H1 (cell line): ENCODE data around the gene NEK4. TPM values are rescaled to one million over a fixed set of nuclear protein-coding genes. Genes with fewer than 3 reads are reported as not detected.

Source experiments
- CTCF ChIA-PET: fragments of 300-600 bp; sonication (Branson Sonifier 250); formaldehyde crosslinking; loops from one replicate; lab custom pipeline; 2021; ENCODE audit not compliant: partially characterized antibody; lab: Charles Lee
- POLR2A ChIA-PET: fragments of 300-600 bp; sonication (Branson Sonifier 250); formaldehyde crosslinking; loops from one replicate; lab custom pipeline; 2021; ENCODE audit warnings: inconsistent platforms; ENCODE audit not compliant: partially characterized antibody; lab: Charles Lee
- DNase-seq, 2 experiments: peaks; one replicate each; pipeline versions ENCODE4 v3.0.0 to v3.0.0-alpha.2; 2010 to 2022; ENCODE audit warnings: low spot score in 2 of 2, low read depth in 1 of 2, mixed read lengths in 1 of 2
- FAIRE-seq: peaks from 2 replicates; lab custom pipeline; 2011; peaks lifted over from hg19 to GRCh38; lab: Jason Lieb, UNC
- H2AFZ ChIP-seq: 2 replicates; pipeline ENCODE4 v1.8.1; 2012; ENCODE audit warnings: low read length, inconsistent platforms
- H2AK5ac ChIP-seq: 2 replicates; pipeline ENCODE4 v1.6.1; 2013; ENCODE audit warnings: low read depth, low read length
- H2BK120ac ChIP-seq: replicated peaks from 2 replicates; pipeline ENCODE3; 2013; ENCODE audit warnings: low read depth, low read length, inconsistent platforms
- H2BK12ac ChIP-seq: 2 replicates; pipeline ENCODE4 v1.6.1; 2013; ENCODE audit warnings: low read depth, low read length
- H2BK15ac ChIP-seq: 2 replicates; pipeline ENCODE4 v1.6.1; 2013; ENCODE audit warnings: low read length
- H2BK20ac ChIP-seq: 2 replicates; pipeline ENCODE4 v1.6.1; 2013; ENCODE audit warnings: low read length
- H2BK5ac ChIP-seq: 2 replicates; pipeline ENCODE4 v1.6.1; 2013; ENCODE audit warnings: low read depth, low read length
- H3K14ac ChIP-seq: 2 replicates; pipeline ENCODE4 v1.6.1; 2013; ENCODE audit warnings: inconsistent platforms; ENCODE audit not compliant: insufficient read length
- H3K18ac ChIP-seq: 2 replicates; pipeline ENCODE4 v1.6.1; 2013; ENCODE audit warnings: low read length; ENCODE audit errors: extremely low read depth
- H3K23ac ChIP-seq: 2 replicates; pipeline ENCODE4 v1.6.1; 2013; ENCODE audit warnings: inconsistent platforms; ENCODE audit not compliant: insufficient read length
- H3K23me2 ChIP-seq: 2 replicates; pipeline ENCODE4 v1.6.1; 2013; ENCODE audit warnings: low read depth, low read length
- H3K27ac ChIP-seq: 2 replicates; pipeline ENCODE4 v1.6.1; 2011; ENCODE audit warnings: low read depth, low read length, inconsistent platforms
- H3K27me3 ChIP-seq, 4 experiments: replicated peaks in 1 of 4; 1 replicate in 1 of 4; 2 replicates in 3 of 4; pipeline versions ENCODE4 v1.6.1 to v1.8.1; 2011 to 2013; ENCODE audit warnings: low read length in 3 of 4, mild to moderate bottlenecking in 3 of 4, inconsistent platforms in 2 of 4, mixed read lengths in 2 of 4, moderate library complexity in 1 of 4; ENCODE audit not compliant: control insufficient read depth in 3 of 4, insufficient read depth in 3 of 4; ENCODE audit errors: extremely low read depth in 1 of 4
- H3K36me3 ChIP-seq, 4 experiments: 2 replicates each; pipeline versions ENCODE4 v1.6.1 to v1.8.1; 2011 to 2013; ENCODE audit warnings: mild to moderate bottlenecking in 4 of 4, low read length in 3 of 4, moderate library complexity in 2 of 4, control low read depth in 1 of 4, inconsistent platforms in 1 of 4; ENCODE audit not compliant: insufficient read depth in 4 of 4, control insufficient read depth in 2 of 4
- H3K4ac ChIP-seq: replicated peaks from 2 replicates; pipeline ENCODE3; 2013; ENCODE audit warnings: low read length, low read depth, mixed read lengths, inconsistent platforms; ENCODE audit not compliant: insufficient read length
- H3K4me1 ChIP-seq, 4 experiments: replicated peaks in 1 of 4; 1 replicate in 1 of 4; 2 replicates in 3 of 4; pipeline versions ENCODE4 v1.6.1 to v1.8.1; 2011 to 2013; ENCODE audit warnings: low read length in 3 of 4, inconsistent platforms in 2 of 4, mixed read lengths in 1 of 4; ENCODE audit not compliant: insufficient read depth in 4 of 4, control insufficient read depth in 3 of 4
- H3K4me2 ChIP-seq, 2 experiments: 2 replicates each; pipeline versions ENCODE4 v1.6.1 to v1.8.1; 2011 to 2013; ENCODE audit warnings: low read depth in 2 of 2, low read length in 2 of 2, control low read depth in 1 of 2, inconsistent platforms in 1 of 2, mild to moderate bottlenecking in 1 of 2; ENCODE audit not compliant: insufficient read depth in 1 of 2
- H3K4me3 ChIP-seq, 4 experiments: fragments of 200-600, 300-600 bp in 1 of 4; sonication (generic), shearing (Covaris generic), sonication (Bioruptor Twin) in 1 of 4; 2 replicates each; pipeline versions ENCODE4 v1.5.1 to v1.8.1; 2011 to 2016; ENCODE audit warnings: low read length in 4 of 4, low read depth in 3 of 4, control low read depth in 2 of 4, inconsistent platforms in 2 of 4, mild to moderate bottlenecking in 2 of 4, mixed read lengths in 1 of 4, moderate library complexity in 1 of 4; ENCODE audit not compliant: insufficient read depth in 2 of 4; ENCODE audit errors: extremely low read depth in 1 of 4
- H3K56ac ChIP-seq: replicated peaks from 2 replicates; pipeline ENCODE3; 2013; ENCODE audit warnings: low read depth, mild to moderate bottlenecking, mixed read lengths, low read length, inconsistent platforms; ENCODE audit not compliant: insufficient read length
- H3K79me1 ChIP-seq: 2 replicates; pipeline ENCODE4 v1.6.1; 2013; ENCODE audit warnings: low read depth, low read length, control low read depth
- H3K79me2 ChIP-seq, 2 experiments: 2 replicates each; pipeline versions ENCODE4 v1.6.1 to v1.8.1; 2012 to 2013; ENCODE audit warnings: low read length in 2 of 2, mild to moderate bottlenecking in 2 of 2, inconsistent platforms in 1 of 2; ENCODE audit not compliant: insufficient read depth in 2 of 2, control insufficient read depth in 1 of 2
- H3K9ac ChIP-seq, 4 experiments: replicated peaks in 1 of 4; 1 replicate in 1 of 4; 2 replicates in 3 of 4; pipeline versions ENCODE4 v1.6.1 to v1.8.1; 2011 to 2013; ENCODE audit warnings: low read depth in 3 of 4, low read length in 3 of 4, control low read depth in 2 of 4, mild to moderate bottlenecking in 2 of 4, moderate library complexity in 2 of 4, inconsistent platforms in 1 of 4; ENCODE audit errors: extremely low read depth in 1 of 4
- H3K9me3 ChIP-seq, 2 experiments: 2 replicates each; pipeline versions ENCODE4 v1.6.1 to v1.8.1; 2012 to 2013; ENCODE audit warnings: mild to moderate bottlenecking in 2 of 2, moderate library complexity in 2 of 2, control low read depth in 1 of 2, inconsistent platforms in 1 of 2, low read depth in 1 of 2, low read length in 1 of 2, mixed read lengths in 1 of 2; ENCODE audit not compliant: insufficient read depth in 2 of 2
- H4K20me1 ChIP-seq, 2 experiments: replicated peaks in 1 of 2; 2 replicates each; pipeline versions ENCODE3 to v1.8.1; 2011 to 2013; ENCODE audit warnings: inconsistent platforms in 2 of 2, low read length in 2 of 2, mild to moderate bottlenecking in 1 of 2; ENCODE audit not compliant: insufficient read depth in 2 of 2, control insufficient read depth in 1 of 2
- H4K5ac ChIP-seq: 2 replicates; pipeline ENCODE4 v1.6.1; 2013; ENCODE audit warnings: low read length, low read depth, mixed read lengths, inconsistent platforms; ENCODE audit not compliant: insufficient read length
- H4K8ac ChIP-seq: 2 replicates; pipeline ENCODE4 v1.8.0; 2013; ENCODE audit warnings: mild to moderate bottlenecking, moderate library complexity, low read length, inconsistent platforms; ENCODE audit not compliant: insufficient read depth; ENCODE audit errors: extremely low read depth
- H4K91ac ChIP-seq: replicated peaks from 2 replicates; pipeline ENCODE3; 2013; ENCODE audit warnings: low read length, mixed read lengths, inconsistent platforms; ENCODE audit not compliant: insufficient read length
- ATF3 ChIP-seq: IDR thresholded peaks from 2 replicates; pipeline ENCODE4 v1.6.1; 2011; ENCODE audit warnings: low read depth, mild to moderate bottlenecking, low read length; ENCODE audit not compliant: insufficient read depth
- BCL11A ChIP-seq, 2 experiments: IDR thresholded peaks; one replicate each; pipeline ENCODE4 v1.6.1; 2011; ENCODE audit warnings: low read depth in 2 of 2, low read length in 2 of 2, mild to moderate bottlenecking in 2 of 2
- BRCA1 ChIP-seq: IDR thresholded peaks from 2 replicates; pipeline ENCODE4 v1.6.1; 2012; ENCODE audit warnings: low read depth, low read length, improper control_type of control experiment
- CEBPB ChIP-seq: IDR thresholded peaks from 2 replicates; pipeline ENCODE4 v1.6.1; 2012; ENCODE audit warnings: low read depth, low read length
- GTF2F1 ChIP-seq: IDR thresholded peaks from 2 replicates; pipeline ENCODE4 v1.6.1; 2012; ENCODE audit warnings: low read depth, low read length, improper control_type of control experiment, borderline replicate concordance
- POLR2A ChIP-seq, 2 experiments: IDR thresholded peaks; 1 replicate in 1 of 2; 2 replicates in 1 of 2; pipeline ENCODE4 v1.6.1; 2011; ENCODE audit warnings: low read depth in 2 of 2, low read length in 2 of 2, mild to moderate bottlenecking in 2 of 2; ENCODE audit errors: control extremely low read depth in 1 of 2
- RFX5 ChIP-seq: IDR thresholded peaks from 2 replicates; pipeline ENCODE4 v1.6.1; 2011; ENCODE audit warnings: low read depth, low read length, improper control_type of control experiment, borderline replicate concordance
- RNF2 ChIP-seq: fragments of 200-900, 300-1000 bp; sonication (generic); IDR thresholded peaks from 2 replicates; pipeline ENCODE4 v1.7.1; 2016; ENCODE audit warnings: borderline replicate concordance, low read depth, mild to moderate bottlenecking, antibody characterized with exemption, low read length; ENCODE audit not compliant: poor library complexity, severe bottlenecking; ENCODE audit errors: missing control alignments
- SIN3A ChIP-seq, 2 experiments: IDR thresholded peaks in 1 of 2; conservative IDR thresholded peaks in 1 of 2; 2 replicates each; pipeline ENCODE4 v1.6.1; 2011 to 2012; ENCODE audit warnings: low read length in 2 of 2, improper control_type of control experiment in 1 of 2, low read depth in 1 of 2, mild to moderate bottlenecking in 1 of 2
- SP4 ChIP-seq: IDR thresholded peaks from 2 replicates; pipeline ENCODE4 v1.6.1; 2012; ENCODE audit warnings: low read length, inconsistent platforms
- SRF ChIP-seq: IDR thresholded peaks from 2 replicates; pipeline ENCODE4 v1.6.1; 2011; ENCODE audit warnings: mild to moderate bottlenecking, low read depth, low read length, moderate library complexity
- TCF12 ChIP-seq: IDR thresholded peaks from 2 replicates; pipeline ENCODE4 v1.6.1; 2011; ENCODE audit warnings: low read depth, mild to moderate bottlenecking, low read length
- ZNF274 ChIP-seq: IDR thresholded peaks from 2 replicates; pipeline ENCODE4 v1.7.0; 2012; ENCODE audit warnings: low read length, borderline replicate concordance; ENCODE audit errors: extremely low read depth
- WGBS, 2 experiments: shearing (Covaris generic) in 1 of 2; methylation state at CpG; one replicate each; pipeline versions ENCODE4 v1.1.6 to v1.1.7; 2013 to 2015; ENCODE audit warnings: low lambda C conversion rate in 2 of 2, mixed read lengths in 2 of 2, inconsistent platforms in 1 of 2, low coverage in 1 of 2, missing lambda C conversion rate in 1 of 2; ENCODE audit not compliant: insufficient replicate concordance in 2 of 2, insufficient coverage in 1 of 2, insufficient read length in 1 of 2; ENCODE audit errors: extremely low coverage in 1 of 2, missing lambda C conversion rate in 1 of 2; 5-methylcytosine and 5-hydroxymethylcytosine counted together
- polyA plus RNA-seq, 7 experiments: library from polyadenylated mRNA; depleted of rRNA in 3 of 7; stranded (reverse) in 5 of 7; unstranded in 2 of 7; fragments of >200 nt in 5 of 7; fragments of 200-250 nt in 2 of 7; gene quantifications; 1 replicate in 5 of 7; 2 replicates in 1 of 7; 4 replicates in 1 of 7; pipeline versions ENCODE4 v1.2.1 to v1.2.3, GENCODE V29; 2011 to 2013; ENCODE audit warnings: missing spikeins in 2 of 7, mixed read lengths in 2 of 7
- total RNA-seq: library from RNA; stranded (reverse); fragmentation: NEBNext Ultra II Directional; extraction: Animal tissue kit (Norgen Biotek cat#: 25700); gene quantifications from 2 replicates; pipeline ENCODE4 v1.2.1, GENCODE V29; 2021
- TF ChIP-seq, protein P1 (sequence below): IDR thresholded peaks from 2 replicates; pipeline ENCODE4 v1.6.1; 2012; ENCODE audit warnings: inconsistent platforms

Gene NEK4
- total and polyA plus RNA-seq, 2 of the 8 experiments (the other 6 are each of a cell fraction or from before 2014, with no cell fraction given) = 7.5 to 40.0 TPM

- Histone ChIP-seq H3K56ac (no peak overlapping the region), H4K91ac (no peak overlapping the region), H2BK5ac (no peak overlapping the region), H2AK5ac (no peak overlapping the region), H3K23ac (no peak overlapping the region), H3K27me3 (no peaks in the 10 kb centered on the region), H3K9ac (no peak overlapping the region), H4K20me1 (no peaks in the 10 kb centered on the region), H3K4me2 (no peak overlapping the region), H3K27ac (no peak overlapping the region), H3K18ac (no peak overlapping the region), H2BK12ac (no peak overlapping the region), H2BK15ac (no peak overlapping the region), H3K4me3 (no peak overlapping the region), H3K36me3 (peaks cover 0 to 12% (median 1%) of the 10 kb centered on the region in 4 experiments; a peak in 4 of 8 replicates), H3K79me2 (peaks cover 0 to 32% of the 10 kb centered on the region in 2 experiments; a peak in 2 of 4 replicates), H3K79me1 (peaks cover 8% of the 10 kb centered on the region), H2AFZ (no peak overlapping the region), H4K8ac (no peak overlapping the region), H4K5ac (no peak overlapping the region), H3K9me3 (no peaks in the 10 kb centered on the region), H3K23me2 (peaks cover 13% of the 10 kb centered on the region), H3K4me1 (peaks cover 0 to 5% (median 2%) of the 10 kb centered on the region in 4 experiments; a peak in 5 of 7 replicates), H2BK120ac (no peak overlapping the region), H3K14ac (no peak overlapping the region), H3K4ac (no peak overlapping the region), H2BK20ac (no peak overlapping the region)
- POLR2A ChIA-PET = interaction anchor here (18.8 kb wide), 1 partner anchor 12 kb away, joined by 347 read pairs; the partner anchor contains the start of genes GNL3 and PBRM1
- TF ChIP-seq ATF3 = no peak
- TF ChIP-seq RFX5 = no peak
- TF ChIP-seq ZNF274 = no peak
- TF ChIP-seq SIN3A (conservative IDR thresholded peaks at IDR 0.05 in 1 of 2, IDR thresholded peaks at IDR 0.05 in 1 of 2; ENCODE audit: low read depth in 1 of 2, low read length in 2 of 2) = no peak
- no peak for TF ChIP-seq RNF2
- no peak for TF ChIP-seq POLR2A (IDR thresholded peaks at IDR 0.05; ENCODE audit: control extremely low read depth in 1 of 2, low read depth in 2 of 2, low read length in 2 of 2)
- no peak for TF ChIP-seq SP4
- TF ChIP-seq BCL11A (IDR thresholded peaks at IDR 0.05; ENCODE audit: low read depth in 2 of 2, low read length in 2 of 2) = no peak
- TF ChIP-seq, protein P1, sequence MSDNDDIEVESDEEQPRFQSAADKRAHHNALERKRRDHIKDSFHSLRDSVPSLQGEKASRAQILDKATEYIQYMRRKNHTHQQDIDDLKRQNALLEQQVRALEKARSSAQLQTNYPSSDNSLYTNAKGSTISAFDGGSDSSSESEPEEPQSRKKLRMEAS = no peak
- TF ChIP-seq SRF = no peak
- TF ChIP-seq GTF2F1 = no peak
- TF ChIP-seq TCF12 = no peak
- no peak for TF ChIP-seq BRCA1
- TF ChIP-seq CEBPB = no peak
- no peak for FAIRE-seq
- CTCF ChIA-PET = no interaction called here
- DNase-seq = peak in 1 of 2 experiments; percentile 11
- 97% methylated on average over 7 of the region's 7 CpGs; no CpG with 5 or more reads in 1 of the 2 experiments for WGBS, 2 experiments
These were observed 67.4 kb downstream of the NEK4 start for GRCh38 chr3:52703341-52703740.
